HFFc6 (cell line): ENCODE data around the gene DHX40. TPM values are rescaled to one million over a fixed set of nuclear protein-coding genes. Genes with fewer than 3 reads are reported as not detected.
"Not testable (repeated sequence)": the region's sequence is repeated elsewhere in the genome, so short reads cannot be mapped to it uniquely, and the experiment has no call there.

Experiments
- DNase-seq: peaks from one replicate; pipeline ENCODE4 v3.0.0-alpha.2; 2018
- H3K27ac Mint-ChIP-seq: 2 replicates; pipeline ENCODE4 v1.8.0; 2020; ENCODE audit warnings: mild to moderate bottlenecking, mixed read lengths
- H3K27me3 Mint-ChIP-seq: 2 replicates; pipeline ENCODE4 v1.8.0; 2021; ENCODE audit warnings: mild to moderate bottlenecking, moderate library complexity, mixed read lengths; ENCODE audit not compliant: insufficient read depth
- H3K36me3 Mint-ChIP-seq: 2 replicates; pipeline ENCODE4 v1.8.0; 2021; ENCODE audit warnings: low read depth, mixed read lengths
- H3K4me1 Mint-ChIP-seq: 2 replicates; pipeline ENCODE4 v1.8.0; 2020; ENCODE audit warnings: low read depth, mixed read lengths
- H3K4me3 Mint-ChIP-seq: 2 replicates; pipeline ENCODE4 v1.8.0; 2020; ENCODE audit warnings: mild to moderate bottlenecking, moderate library complexity, mixed read lengths
- H3K9me3 Mint-ChIP-seq: 2 replicates; pipeline ENCODE4 v1.8.0; 2020; ENCODE audit warnings: mild to moderate bottlenecking, mixed read lengths
- CTCF ChIP-seq: fragments of 200-600 bp; sonication (generic); IDR thresholded peaks from 2 replicates; pipeline ENCODE4 v1.5.0; 2021; ENCODE audit warnings: antibody characterized with exemption, mild to moderate bottlenecking
- long read RNA-seq: library from polyadenylated mRNA; unstranded; transcript quantifications from one replicate; pipeline ENCODE4 v2.0.0, GENCODE V29; 2019
- total RNA-seq, 6 experiments: library from RNA; stranded (reverse); fragmentation: NEBNext Ultra II Directional; extraction: Animal tissue kit (Norgen Biotek cat#: 25700); gene quantifications; 2 replicates in 1 of 6; 3 replicates in 5 of 6; pipeline ENCODE4 v1.2.3, GENCODE V29; 2021

Gene DHX40
- total RNA-seq: 10 to 100 TPM; 24.8 to 31.4 (median 28.5) TPM
- long read RNA-seq, transcript DHX40-201 (18 exons, 3,660 nt): major isoform, 22 of 35 reads
- long read RNA-seq, partial matches to known transcripts: 5 of 35 reads
- long read RNA-seq, other reads (novel, unspliced or antisense): 8 of 35 reads

- H3K9me3 Mint-ChIP-seq: peaks cover 5% of the 10 kb centered on the region
- peak within 1 kb of the TSS; percentile 99 for H3K27ac Mint-ChIP-seq
- no peak for TF ChIP-seq CTCF
- DNase-seq: peak; percentile 86
- peaks cover 13% of the 10 kb centered on the region for H3K36me3 Mint-ChIP-seq
- H3K4me3 Mint-ChIP-seq: peak within 1 kb of the TSS; percentile 100
- peaks cover 21% of the 10 kb centered on the region for H3K4me1 Mint-ChIP-seq
- peaks cover 8% of the 10 kb centered on the region for H3K27me3 Mint-ChIP-seq
Observed at GRCh38 chr17:59565171-59565958, at the start of gene DHX40. Gene DHX40 (plus strand): TSS chr17:59565610. CDS start chr17:59565672, 62 bp downstream.

- Mint-ChIP-seq H3K27ac (no peak overlapping the region), H3K9me3 (no peaks in the 10 kb centered on the region), H3K27me3 (peaks cover 12% of the 10 kb centered on the region; the same call in 1 of the 2 replicates), H3K4me1 (peaks cover 4% of the 10 kb centered on the region), H3K4me3 (no peak overlapping the region), H3K36me3 (no peaks in the 10 kb centered on the region)
- no peak for TF ChIP-seq CTCF
- no peak for DNase-seq
Observed at GRCh38 chr17:59516451-59516850, 49.0 kb upstream of the DHX40 start.

GRCh38 chr17:59519132-59519531 is 46.3 kb upstream of the DHX40 start:
- no peak for DNase-seq
- TF ChIP-seq CTCF: no peak
- Mint-ChIP-seq H3K36me3 (no peaks in the 10 kb centered on the region), H3K9me3 (no peaks in the 10 kb centered on the region), H3K4me3 (no peak overlapping the region), H3K4me1 (peaks cover 7% of the 10 kb centered on the region), H3K27me3 (peaks cover 9% of the 10 kb centered on the region; the same call in 1 of the 2 replicates), H3K27ac (no peak overlapping the region)

- no peak overlapping the region for H3K27ac Mint-ChIP-seq
- no peak overlapping the region for H3K4me3 Mint-ChIP-seq
- peaks cover 7% of the 10 kb centered on the region for H3K4me1 Mint-ChIP-seq
- no peak for DNase-seq
- no peaks in the 10 kb centered on the region for H3K36me3 Mint-ChIP-seq
- H3K27me3 Mint-ChIP-seq: peaks cover 9% of the 10 kb centered on the region; the same call in 1 of the 2 replicates
- no peaks in the 10 kb centered on the region for H3K9me3 Mint-ChIP-seq
- no peak for TF ChIP-seq CTCF
Observed at GRCh38 chr17:59520251-59520650, 45.2 kb upstream of the DHX40 start.

GRCh38 chr17:59521465-59522126 is 43.8 kb upstream of the DHX40 start:
- peak; percentile 43 for DNase-seq
- Mint-ChIP-seq H3K9me3 (no peaks in the 10 kb centered on the region), H3K27me3 (peaks cover 11% of the 10 kb centered on the region), H3K27ac (peak overlapping the region; percentile 36; the same call in 1 of the 2 replicates), H3K4me3 (peak overlapping the region; percentile 57), H3K36me3 (no peaks in the 10 kb centered on the region), H3K4me1 (peaks cover 7% of the 10 kb centered on the region)
- TF ChIP-seq CTCF: peak; percentile 96

- not testable (repeated sequence) for H3K36me3 Mint-ChIP-seq, H3K27ac Mint-ChIP-seq, H3K4me1 Mint-ChIP-seq, DNase-seq, H3K9me3 Mint-ChIP-seq, H3K4me3 Mint-ChIP-seq
- H3K27me3 Mint-ChIP-seq: peaks cover 25% of the 10 kb centered on the region
Observed at GRCh38 chr17:59524930-59525329, 40.5 kb upstream of the DHX40 start.
